Midbrain (tissue), 1 donor: Measurements from ENCODE around the gene CFAP20DC.
"Not testable (repeated sequence)": the region's sequence is repeated elsewhere in the genome, so short reads cannot be mapped to it uniquely, and the experiment has no call there.

ENCODE experiments used
- DNase-seq: peaks from one replicate; lab custom pipeline; 2025; lab: John Stamatoyannopoulos, UW

The CFAP20DC gene

DNA sequence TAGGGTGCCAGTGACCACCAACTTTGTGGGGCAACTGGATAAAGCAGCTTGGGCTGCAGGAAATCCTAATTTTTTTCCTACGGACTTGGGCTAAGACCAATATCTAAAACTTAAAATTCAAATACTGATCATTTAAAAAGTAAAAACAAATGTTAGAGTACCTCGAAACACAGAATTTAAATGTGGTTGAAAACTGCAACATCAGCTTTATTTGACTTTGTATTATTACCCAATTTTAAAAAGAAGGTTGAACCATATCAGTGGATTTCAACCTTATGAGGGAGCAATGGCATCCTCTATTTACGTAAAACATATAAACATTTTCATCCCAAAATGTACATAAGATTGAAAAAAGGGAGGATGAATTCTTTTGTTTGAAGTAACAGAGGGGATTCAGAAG is 26.2 kb downstream of the CFAP20DC start:
- no peak for DNase-seq

DNA sequence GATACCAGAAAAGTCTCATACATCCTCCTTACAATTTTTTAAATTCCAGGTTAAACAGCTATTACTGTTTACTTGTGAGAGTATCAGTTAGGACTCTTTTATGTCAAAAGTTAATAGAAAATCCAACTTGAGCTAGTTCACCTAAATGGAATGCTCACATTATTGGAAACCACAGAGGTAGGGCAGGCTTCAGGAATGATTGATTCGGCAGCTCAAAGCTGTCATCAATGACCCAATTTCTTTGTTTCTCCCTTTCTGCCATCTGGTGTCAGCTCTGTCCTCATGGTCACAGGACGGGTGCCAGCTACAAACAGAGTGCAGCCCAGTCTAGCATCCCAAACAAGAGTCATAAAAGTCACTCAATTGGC is 32.2 kb downstream of the CFAP20DC start:
- DNase-seq = no peak

DNA sequence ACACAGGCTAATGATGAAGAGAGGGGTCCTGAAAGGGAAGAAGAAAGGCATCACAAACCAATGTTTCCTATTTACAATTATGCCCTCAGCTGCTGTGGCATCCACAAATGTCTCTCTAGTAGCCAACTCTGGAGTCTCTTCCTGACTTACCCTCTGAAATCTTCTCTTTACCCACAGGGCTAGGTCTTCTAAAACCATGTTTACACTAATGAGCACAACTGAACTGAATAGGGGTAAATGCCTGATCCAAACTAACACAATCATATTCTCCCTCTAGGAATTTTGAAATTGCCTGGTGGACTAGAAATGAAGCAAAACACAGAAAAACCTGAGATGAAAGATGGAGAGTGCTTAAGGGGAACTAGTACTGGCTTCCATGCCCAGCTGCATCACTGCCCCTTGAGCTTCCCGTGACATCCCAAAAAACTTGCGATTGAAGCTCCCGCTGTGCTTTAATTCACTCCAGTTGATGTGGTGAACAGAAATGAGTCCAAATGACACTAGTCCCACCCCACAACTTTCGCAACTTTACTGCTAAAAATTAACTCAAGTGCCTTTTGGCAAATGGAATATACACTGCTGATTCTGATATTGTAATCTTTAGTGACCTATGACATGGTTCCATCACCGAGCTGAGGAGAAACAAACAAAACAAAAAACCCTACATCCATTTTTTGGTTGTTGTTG is 32.8 kb downstream of the CFAP20DC start:
- DNase-seq = no peak

DNA sequence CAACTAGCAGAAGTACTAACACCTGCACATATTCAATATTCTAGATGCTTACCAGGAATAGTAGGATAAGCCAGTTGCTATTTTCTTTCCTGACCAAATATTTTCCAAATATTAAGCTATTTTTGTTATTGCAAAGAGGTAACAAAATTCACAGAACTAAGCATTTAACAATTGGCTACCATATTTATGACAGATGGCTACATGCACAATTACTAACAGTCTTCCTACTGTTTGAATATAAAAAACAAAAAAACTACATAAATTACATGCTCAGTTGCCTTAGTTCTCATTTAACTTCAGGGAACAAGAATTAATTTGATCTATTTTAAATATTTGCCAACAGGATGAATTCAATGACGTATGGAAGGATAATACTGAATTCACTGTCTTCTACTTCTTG is 36.2 kb downstream of the CFAP20DC start:
- no peak for DNase-seq

DNA sequence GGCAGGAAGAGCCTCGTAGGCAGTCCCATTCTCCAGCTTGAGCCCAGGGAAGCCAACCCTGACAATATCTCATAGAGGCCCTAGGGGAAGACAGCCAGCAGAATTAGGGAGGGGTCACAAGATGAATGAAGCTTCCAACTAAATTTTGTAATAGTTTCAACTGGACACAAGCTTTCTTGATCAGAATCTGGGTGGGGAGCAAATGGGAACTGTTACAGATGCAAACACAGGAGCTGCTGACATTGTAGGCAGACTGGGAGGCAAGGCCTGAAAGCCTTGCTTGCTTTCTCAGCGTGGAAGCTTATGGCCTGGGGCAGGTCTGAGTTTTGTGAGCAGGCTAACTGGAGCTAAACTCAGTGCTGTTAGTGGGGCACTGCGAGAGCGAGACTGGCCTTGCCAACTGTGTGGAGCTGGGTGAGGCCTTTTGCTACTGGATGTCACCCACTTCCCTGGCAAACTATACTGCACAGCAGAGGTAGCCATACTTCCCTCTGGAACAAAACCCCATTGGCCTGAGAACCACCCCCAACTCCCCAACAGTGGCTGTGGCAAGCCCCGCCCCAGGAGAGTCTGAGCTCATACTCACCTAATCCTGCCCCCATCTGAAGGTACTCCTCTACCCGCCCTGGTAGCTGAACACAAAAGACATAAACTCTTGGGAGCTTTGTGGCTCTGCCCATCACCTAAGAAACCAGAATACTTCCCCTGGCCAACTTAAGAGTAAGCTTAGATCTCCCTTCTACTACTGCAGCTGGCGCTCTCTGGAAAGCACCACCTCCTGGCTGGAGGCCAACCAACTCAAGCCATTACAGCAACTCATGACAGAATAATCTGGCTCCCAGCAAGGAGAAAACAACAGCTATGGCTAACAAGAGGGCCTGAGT is 42.9 kb downstream of the CFAP20DC start:
- DNase-seq = peak; percentile 13

DNA sequence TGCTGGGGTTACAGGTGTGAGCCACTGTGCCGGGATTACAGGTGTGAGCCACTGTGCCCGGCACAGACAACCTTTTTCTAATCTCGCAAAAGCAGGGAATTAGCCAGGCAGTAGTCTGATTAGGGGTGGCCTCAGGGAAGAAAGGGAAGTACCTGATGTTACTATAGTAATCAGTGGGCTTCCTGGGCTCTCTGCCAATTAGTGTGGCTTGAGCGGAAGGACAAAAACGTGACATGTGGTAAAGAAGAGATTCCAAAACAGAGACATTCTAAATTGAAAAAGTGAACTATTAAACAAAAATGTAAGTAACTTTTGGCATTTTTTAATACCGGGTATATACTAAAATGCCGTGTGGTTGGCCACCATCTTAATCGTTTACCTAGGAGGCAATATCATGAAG is 48.1 kb downstream of the CFAP20DC start:
- no peak for DNase-seq

DNA sequence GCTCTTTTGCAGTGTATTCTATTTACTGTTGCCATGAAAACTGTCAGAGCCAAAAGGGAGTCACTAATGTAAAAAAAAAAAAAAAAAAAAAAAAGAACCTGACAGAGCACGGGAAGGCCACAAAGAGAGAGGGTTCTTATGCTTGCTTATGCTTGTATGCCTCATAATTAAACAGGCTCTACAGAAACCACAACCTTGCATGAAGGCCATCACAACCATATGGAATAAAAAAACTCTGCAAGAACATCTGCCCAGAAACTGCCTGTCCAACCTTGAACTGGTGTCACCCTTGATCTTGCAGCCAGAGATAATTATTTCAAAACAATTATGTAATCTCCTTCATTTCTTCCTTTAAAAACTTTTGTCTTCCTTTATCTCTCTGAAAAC is 50.1 kb downstream of the CFAP20DC start:
- no peak for DNase-seq

DNA sequence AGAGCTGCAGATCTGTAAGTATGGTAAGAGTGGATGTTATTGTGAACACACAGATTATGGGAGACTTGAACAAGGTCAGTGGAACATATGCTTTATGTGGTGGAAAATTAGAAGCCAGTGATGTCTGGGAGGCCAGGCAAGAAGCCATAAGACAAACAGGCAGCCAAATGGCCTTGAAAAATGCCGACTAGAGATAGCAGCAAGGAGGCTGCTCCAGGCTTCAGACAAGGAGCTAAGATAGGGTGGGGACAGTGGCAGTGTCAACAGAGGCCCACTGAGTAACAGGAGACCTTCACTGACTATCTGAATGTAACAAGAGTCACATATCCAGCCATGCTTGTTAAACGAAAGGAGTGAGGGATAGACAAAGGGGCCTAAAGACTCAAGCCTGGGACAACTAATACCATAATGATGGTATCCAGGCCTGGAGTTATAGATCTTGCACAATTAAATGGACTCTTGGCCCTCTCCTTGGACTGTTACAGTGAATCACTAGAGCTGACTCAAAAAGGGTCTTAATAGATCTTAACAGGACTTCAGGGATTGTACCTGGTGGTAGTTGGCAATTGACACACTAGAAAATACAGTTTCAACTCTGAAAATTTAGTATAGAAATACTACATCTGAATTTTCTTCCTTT is 50.6 kb downstream of the CFAP20DC start:
- no peak for DNase-seq

DNA sequence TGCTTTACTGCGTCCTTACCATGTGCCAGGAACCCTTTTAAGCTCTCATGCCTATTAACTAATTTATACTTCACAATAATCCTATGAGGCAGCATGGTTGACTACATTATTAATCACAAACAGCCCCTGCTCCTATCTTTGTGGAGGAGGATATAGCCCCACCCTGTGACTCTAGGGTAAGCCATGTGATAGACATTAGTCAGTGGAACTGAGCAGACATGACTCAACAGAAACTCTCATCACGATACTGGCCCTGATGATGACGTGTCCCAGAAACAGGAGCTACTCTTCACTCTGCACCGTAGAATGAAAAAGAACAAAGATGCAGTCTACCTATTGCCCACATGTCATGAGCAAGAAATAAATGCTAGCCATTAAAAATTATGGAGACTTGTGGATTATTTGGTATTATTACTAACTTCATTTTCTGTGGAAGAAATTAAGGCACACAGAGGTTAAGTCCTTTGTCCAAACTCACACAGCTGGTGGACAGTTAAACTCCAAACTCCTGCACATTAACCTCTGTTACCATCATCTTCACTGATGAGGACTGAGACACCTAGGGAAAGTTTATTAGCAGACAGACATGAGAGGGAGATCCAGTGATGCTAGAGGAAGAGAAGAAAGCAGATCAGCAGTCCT is 51.2 kb downstream of the CFAP20DC start:
- DNase-seq = no peak

DNA sequence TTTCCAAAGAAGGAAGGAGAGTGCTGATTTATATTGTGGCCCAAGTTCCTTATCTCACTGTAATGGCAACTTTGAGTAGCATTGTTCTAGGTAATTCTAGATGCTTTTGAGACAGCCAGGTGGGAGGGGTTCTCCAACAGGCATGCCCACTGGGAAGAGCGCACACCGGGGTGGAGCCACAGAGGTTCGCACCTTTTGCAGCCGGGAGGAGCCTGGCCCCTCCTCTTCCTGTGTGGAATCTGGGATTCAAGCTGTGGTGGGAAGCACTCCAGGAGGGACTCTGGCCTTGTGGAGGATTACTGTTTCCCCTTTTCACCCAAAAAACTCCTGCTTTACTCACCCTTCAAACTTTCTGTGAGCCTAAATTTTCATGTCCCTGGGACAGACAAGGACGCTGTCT is 53.1 kb downstream of the CFAP20DC start:
- no peak for DNase-seq

DNA sequence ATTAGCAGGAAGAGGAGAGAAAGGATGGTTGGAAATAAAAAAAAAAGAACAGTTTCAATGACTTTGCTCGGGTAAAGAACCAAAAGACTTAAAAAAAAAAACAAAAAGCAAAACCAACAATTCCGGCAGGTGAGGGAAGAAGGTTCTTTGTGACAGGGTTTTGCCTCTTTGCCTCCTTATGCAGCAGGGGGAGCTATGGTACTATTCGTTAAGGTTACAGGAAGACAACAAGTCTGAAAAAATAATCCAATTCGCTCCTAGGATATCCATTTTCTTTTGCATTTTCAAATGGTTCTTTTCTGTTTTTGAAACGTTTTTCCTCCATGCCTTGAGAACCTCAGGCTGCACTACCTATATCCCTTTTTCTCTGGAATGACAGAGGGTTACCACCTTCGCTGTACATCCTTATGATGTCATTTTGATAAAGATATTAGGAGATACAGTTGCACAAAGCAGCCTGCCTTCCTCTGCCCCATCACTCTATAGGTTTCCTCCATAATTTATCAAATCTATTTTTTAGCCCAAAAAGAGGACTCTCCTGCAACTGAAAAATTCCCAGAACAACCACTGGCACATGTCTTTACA is 55.0 kb downstream of the CFAP20DC start:
- peak; percentile 30 for DNase-seq

DNA sequence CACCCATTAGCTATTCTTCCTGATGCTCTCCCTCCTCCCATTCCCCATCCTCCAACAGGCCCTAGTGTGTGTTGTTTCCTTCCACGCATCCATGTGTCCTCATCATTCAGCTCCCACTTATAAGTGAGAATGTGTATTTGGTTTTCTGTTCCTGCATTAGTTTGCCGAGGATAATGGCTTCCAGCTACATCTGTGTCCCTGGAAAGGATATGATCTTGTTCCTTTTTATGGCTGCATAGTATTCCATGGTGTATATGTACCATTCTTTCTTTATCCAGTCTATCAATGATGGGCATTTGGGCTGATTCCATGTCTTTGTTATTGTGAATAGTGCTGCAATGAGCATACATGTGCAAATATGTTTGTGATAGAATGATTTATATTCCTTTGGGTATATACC is 56.3 kb downstream of the CFAP20DC start:
- no peak for DNase-seq

DNA sequence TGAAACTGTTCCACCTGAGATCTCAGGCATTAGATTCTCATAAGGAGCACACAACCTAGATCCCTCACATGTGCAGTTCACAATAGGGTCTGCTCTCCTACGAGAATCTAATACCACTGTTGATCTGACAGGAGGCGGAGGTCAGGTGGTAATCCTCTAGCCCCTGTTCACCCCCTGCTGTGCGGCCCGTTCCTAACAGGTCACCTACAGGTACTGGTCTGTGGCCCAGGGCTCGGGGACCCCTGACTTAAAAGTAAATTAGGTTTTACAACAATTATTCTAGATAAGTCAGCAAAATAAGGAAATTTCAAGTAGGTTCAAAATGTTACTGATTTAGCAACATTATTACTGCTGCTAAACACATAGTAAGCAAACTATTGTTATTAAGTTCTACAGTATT is 58.2 kb downstream of the CFAP20DC start:
- no peak for DNase-seq

DNA sequence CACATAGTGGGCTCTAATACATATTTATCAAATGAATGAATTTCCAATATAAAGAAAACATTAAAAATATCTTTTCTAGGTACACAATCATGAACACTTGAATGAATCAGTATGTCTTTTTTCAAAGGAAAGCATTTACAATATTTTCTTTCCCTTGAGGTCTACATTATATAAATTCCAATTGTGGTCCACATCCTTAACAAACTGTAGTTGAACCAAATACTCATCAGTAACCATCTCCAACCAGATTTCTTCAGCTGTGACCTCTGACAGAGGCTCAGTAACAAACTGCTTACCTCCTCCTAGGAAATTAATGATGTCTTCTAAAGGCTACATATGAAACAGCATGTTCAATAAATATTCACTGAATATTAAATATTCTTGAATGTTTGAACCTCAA is 58.8 kb downstream of the CFAP20DC start:
- DNase-seq = no peak

DNA sequence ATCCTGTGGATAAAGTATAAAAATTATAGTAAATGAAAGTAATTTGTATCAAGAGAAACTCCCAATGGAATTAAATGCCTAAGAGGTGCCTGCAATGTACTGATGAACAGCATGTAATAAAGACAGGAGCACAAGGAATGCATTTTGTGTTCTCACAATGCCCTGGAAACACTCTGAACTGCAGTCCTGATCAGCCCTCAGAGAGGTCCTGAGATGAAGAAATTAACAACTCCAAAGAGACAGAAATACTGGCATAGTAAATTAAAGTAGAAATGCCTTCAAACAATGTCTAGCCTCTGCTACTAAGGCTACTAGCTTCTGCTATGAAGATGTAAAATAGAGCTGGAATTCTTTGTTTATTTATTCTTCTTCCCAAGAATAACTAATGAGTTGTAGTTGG is 59.9 kb downstream of the CFAP20DC start:
- no peak for DNase-seq

DNA sequence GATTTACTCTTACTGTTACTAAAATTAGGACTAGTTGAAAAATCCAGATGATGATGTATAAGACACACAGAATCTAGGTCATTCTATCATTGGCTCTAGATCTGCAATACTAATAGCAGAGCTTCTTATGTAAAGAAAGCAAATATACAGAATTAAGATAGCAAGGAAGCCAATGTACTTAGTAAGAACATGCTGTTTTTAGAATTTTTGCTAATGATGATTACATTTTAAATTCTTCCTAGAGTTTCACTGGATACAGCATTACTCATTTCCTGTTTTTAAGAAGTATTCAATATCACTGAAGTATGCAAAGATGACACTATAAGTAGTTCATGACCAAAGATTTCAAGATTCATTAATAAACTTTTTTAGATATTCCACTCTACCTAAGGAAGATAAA is 60.7 kb downstream of the CFAP20DC start:
- no peak for DNase-seq

DNA sequence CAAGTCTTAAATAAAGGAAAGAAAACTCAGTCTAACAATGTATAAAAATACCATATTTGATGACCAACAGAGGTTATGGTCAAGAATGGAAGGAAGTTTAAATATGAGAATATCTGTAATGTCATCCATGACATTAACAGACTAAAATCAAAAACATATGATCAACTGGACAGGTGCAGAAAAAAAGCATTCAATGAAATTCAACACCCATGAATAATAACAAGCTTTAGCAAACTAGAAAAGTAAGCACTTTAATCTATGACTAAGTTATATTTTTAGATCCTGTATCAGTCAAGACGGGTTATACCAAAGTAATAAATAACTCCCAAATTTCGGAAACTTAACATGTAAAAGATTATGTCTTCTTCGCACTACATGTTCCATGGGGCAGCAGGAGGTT is 61.8 kb downstream of the CFAP20DC start:
- no peak for DNase-seq

DNA sequence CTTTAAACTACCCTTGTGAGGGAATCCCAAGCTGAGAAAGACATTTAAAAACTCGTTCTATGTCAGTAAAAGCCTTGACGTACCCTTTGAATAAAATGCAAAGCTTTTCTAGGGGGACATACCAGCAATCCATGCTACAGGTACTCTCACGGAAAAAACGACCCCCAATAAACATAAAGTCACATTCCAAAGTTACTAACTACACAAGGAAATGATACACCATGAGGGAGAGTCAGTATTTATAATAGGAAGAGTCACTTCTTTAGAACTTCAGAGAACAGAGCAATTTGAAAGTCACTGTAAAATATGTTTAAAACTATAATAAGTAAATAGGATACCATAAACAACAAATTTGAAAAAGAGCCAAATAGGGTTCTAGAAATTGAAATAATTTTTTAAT is 63.2 kb downstream of the CFAP20DC start:
- no peak for DNase-seq

DNA sequence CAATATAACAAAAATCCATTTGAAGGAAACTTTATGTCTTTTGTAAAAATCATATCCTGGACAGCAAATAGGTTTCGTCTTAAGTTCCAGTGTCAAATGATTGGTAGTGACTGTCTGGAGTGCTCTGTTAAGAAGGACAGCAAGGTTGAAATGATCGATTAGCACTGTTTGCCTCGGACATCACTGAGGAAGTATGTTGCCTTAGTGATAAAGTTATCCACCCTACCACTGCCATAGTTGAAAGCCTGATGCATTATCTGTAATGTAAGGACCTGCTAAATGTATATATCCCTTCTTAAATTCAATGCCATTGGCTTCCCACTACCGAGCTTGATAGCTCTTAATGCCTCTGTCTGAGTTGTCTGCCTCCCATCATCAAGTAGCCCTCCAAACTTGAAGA is 70.0 kb downstream of the CFAP20DC start:
- no peak for DNase-seq

DNA sequence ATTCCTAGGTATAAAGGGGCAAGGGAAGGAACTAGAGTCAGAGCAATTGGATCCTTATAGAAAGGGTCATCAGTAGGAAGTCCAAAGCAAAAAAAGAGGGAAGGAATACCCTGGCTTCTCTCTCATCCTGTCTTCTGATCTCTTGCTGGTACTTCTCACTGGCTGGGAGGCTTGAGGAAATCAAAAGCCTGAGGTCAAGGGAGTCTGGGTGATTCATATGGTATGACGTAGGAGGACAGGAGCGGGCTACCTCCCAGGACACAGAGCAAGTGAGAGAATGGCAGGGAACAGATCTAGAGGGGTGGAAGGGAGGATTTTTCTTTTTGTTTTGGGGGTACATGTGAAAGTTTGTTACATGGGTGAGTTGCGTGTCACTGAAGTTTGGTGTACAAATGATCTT is 76.0 kb downstream of the CFAP20DC start:
- DNase-seq = no peak

DNA sequence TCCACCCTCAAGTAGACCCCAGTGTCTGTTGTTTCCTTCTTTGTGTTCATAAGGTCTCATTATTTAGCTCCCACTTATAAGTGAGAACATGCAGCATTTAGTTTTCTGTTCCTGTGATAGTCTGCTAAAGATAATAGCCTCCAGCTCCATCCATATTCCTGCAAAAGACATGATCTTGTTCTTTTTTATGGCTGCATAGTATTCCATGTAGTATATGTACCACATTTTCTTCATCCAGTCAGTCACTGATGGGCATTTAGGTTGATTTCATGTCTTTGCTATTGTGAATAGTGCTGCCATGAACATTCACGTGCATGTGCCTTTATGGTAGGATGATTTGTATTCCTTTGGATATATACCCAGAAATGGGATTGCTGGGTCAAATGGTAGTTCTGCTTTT is 82.0 kb downstream of the CFAP20DC start:
- not testable (repeated sequence) for DNase-seq

DNA sequence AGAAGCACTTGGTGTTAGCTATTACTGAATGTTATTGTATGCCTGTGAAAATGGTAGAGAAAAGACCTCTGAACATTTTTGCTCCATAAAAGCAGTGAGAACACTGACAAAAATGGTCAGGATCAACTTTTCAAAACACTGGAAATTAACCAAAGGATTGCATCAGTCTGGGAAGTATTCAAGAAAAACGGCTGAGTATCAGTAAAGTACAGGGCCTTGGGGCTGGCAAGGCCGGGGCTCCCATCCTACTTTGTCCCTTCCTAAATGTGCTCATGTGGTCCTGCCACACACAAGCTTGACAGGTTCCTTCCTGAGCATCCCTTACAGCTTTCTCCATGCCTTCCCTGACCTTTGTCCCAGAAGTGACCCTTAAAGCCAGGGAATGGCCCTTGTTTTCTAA is 84.0 kb downstream of the CFAP20DC start:
- no peak for DNase-seq
